ENCODE results near the gene KRT14.

The KRT14 gene

DNA sequence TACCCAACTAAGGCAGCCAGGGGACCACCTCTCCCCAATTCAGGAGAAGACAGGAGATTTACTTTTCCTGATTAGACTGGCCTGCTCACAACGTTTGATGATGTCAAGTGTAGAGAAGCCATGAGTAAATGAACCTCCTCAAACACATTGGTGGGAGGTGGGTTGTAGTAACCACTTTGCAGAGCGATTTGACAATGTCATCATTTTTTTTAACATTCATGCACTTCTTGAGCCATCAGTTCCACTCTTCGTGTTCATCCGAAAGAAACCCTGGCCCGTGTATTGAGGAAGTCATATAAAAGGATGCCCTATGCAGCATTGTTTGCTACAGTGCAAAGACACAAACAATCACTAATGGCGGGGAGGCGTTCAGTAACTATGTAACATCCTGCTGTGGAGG, 53.1 kb downstream of the KRT14 start:
- no peak for DNase-seq (ENCODE audit: low read depth)
- TF ChIP-seq, protein P1, sequence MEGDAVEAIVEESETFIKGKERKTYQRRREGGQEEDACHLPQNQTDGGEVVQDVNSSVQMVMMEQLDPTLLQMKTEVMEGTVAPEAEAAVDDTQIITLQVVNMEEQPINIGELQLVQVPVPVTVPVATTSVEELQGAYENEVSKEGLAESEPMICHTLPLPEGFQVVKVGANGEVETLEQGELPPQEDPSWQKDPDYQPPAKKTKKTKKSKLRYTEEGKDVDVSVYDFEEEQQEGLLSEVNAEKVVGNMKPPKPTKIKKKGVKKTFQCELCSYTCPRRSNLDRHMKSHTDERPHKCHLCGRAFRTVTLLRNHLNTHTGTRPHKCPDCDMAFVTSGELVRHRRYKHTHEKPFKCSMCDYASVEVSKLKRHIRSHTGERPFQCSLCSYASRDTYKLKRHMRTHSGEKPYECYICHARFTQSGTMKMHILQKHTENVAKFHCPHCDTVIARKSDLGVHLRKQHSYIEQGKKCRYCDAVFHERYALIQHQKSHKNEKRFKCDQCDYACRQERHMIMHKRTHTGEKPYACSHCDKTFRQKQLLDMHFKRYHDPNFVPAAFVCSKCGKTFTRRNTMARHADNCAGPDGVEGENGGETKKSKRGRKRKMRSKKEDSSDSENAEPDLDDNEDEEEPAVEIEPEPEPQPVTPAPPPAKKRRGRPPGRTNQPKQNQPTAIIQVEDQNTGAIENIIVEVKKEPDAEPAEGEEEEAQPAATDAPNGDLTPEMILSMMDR (conservative IDR thresholded peaks at IDR 0.05; ENCODE audit: low read depth, low read length): no peak

DNA sequence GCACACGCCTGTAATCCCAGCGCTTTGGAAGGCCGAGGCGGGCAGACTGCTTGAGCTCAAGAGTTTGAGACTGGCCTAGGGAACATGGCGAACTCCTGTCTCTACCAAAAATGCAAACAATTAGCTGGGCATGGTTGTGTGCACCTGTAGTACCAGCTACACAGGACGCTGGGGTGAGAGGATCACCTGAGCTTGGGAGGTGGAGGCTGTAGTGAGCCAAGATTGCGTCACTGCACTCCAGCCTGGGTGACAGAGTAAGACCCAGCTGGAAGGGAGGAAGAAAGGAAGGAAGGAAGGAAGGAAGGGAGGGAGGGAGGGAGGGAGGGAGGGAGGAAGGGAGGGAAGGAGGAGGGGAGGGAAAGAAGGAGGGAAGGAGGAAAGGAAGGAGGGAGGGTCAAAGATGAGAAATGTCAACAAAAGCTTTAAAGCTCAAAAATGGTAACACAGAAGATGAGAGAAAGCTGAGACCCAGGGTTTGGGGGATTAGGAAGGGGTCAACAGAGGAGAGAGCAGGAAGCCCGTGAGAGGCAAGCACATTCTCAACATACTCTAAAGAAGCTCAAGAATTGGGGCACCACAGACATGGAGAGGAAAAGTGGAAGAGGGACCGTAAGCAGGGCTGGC, 53.6 kb downstream of the KRT14 start:
- no peak overlapping the region for H3K4me3 ChIP-seq (ENCODE audit: low read depth, low read length)
- no peak for DNase-seq (ENCODE audit: low read depth)
- TF ChIP-seq, protein P1 (conservative IDR thresholded peaks at IDR 0.05; ENCODE audit: low read depth, low read length): no peak

More for the DNA sequence above, 53.1 kb downstream of the KRT14 start:
- H3K4me3 ChIP-seq (ENCODE audit: low read depth, low read length): no peak overlapping the region

Data from choroid plexus epithelial cell (primary cell).